ENCODE data around the gene ALOX5.

DNA sequence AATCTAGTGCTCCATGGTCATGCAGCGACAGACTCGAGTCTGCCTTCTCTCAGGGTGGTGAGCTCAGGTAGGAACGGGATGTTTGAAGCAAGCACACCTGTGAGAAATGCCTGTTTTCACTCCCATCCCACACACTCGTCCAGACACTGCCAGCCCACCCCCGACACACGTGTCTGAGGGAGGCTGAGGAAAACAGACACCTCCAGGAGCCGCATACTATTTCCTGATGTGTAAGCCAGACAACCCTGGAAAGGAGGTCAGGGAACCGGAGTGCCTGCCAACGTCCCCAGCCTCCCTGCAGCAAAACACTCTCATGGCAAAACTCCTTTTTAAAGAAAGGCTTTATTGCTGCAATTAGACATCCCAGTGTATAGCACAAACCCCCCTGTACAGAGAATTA, 80.2 kb downstream of the ALOX5 start:
- TF ChIP-seq, protein P1, sequence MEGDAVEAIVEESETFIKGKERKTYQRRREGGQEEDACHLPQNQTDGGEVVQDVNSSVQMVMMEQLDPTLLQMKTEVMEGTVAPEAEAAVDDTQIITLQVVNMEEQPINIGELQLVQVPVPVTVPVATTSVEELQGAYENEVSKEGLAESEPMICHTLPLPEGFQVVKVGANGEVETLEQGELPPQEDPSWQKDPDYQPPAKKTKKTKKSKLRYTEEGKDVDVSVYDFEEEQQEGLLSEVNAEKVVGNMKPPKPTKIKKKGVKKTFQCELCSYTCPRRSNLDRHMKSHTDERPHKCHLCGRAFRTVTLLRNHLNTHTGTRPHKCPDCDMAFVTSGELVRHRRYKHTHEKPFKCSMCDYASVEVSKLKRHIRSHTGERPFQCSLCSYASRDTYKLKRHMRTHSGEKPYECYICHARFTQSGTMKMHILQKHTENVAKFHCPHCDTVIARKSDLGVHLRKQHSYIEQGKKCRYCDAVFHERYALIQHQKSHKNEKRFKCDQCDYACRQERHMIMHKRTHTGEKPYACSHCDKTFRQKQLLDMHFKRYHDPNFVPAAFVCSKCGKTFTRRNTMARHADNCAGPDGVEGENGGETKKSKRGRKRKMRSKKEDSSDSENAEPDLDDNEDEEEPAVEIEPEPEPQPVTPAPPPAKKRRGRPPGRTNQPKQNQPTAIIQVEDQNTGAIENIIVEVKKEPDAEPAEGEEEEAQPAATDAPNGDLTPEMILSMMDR (IDR thresholded peaks at IDR 0.05) = no peak
- TF ChIP-seq POLR2AphosphoS5 (IDR thresholded peaks at IDR 0.05) = no peak
- no peak for TF ChIP-seq POLR2A (IDR thresholded peaks at IDR 0.05)

Data from transverse colon (tissue), 4 donors.